AG09309 (cell line): ENCODE results near the gene GIMAP6.
"Not testable (repeated sequence)": the region's sequence is repeated elsewhere in the genome, so short reads cannot be mapped to it uniquely, and the experiment has no call there.

Experiments
- DNase-seq: peaks from one replicate; pipeline ENCODE4 v3.0.0-alpha.2; 2010; ENCODE audit warnings: low read depth
- H3K4me3 ChIP-seq: 2 replicates; pipeline ENCODE4 v1.5.1; 2011; ENCODE audit warnings: mild to moderate bottlenecking, low read depth, low read length, moderate library complexity; ENCODE audit not compliant: control insufficient read depth
- CTCF ChIP-seq: IDR thresholded peaks from 2 replicates; pipeline ENCODE4 v1.5.1; 2011; ENCODE audit warnings: mild to moderate bottlenecking, low read depth, low read length, inconsistent platforms; ENCODE audit not compliant: insufficient read depth, control insufficient read depth; ENCODE audit errors: missing control alignments

GIMAP6 gene

GRCh38 chr7:150621376-150621775 lies 10.8 kb downstream of the GIMAP6 start:
- no peak overlapping the region for H3K4me3 ChIP-seq
- no peak for TF ChIP-seq CTCF
- no peak for DNase-seq

- H3K4me3 ChIP-seq, result no peak overlapping the region
- no peak for TF ChIP-seq CTCF
- no peak for DNase-seq
Measured at GRCh38 chr7:150620617-150621371, 11.4 kb downstream of the GIMAP6 start.

GRCh38 chr7:150620061-150620460 lies 12.1 kb downstream of the GIMAP6 start:
- no peak overlapping the region for H3K4me3 ChIP-seq
- no peak for TF ChIP-seq CTCF
- DNase-seq, result no peak

GRCh38 chr7:150615221-150615755 lies 16.9 kb downstream of the GIMAP6 start:
- H3K4me3 ChIP-seq, DNase-seq: not testable (repeated sequence)

- not testable (repeated sequence) for DNase-seq, H3K4me3 ChIP-seq
Measured at GRCh38 chr7:150614426-150614825, 17.8 kb downstream of the GIMAP6 start.

GRCh38 chr7:150613880-150614279 lies 18.3 kb downstream of the GIMAP6 start:
- H3K4me3 ChIP-seq, result no peak overlapping the region
- no peak for TF ChIP-seq CTCF
- no peak for DNase-seq

- H3K4me3 ChIP-seq, result no peak overlapping the region
Measured at GRCh38 chr7:150612925-150613324, 19.3 kb downstream of the GIMAP6 start.

More at GRCh38 chr7:150612925-150613324, 19.3 kb downstream of the GIMAP6 start:
- DNase-seq, result no peak
- no peak for TF ChIP-seq CTCF
